Upper lobe of right lung (tissue), 1 donor: ENCODE data around the gene SLC23A1. TPM values are rescaled to one million over a fixed set of nuclear protein-coding genes. Genes with fewer than 3 reads are reported as not detected.

Experiments used
- ATAC-seq: fragments of 200-7000 bp; cut with Tn5 transposase; one replicate; pipeline ENCODE4 v1.9.1; 2020; ENCODE audit warnings: mild to moderate bottlenecking, moderate library complexity
- DNase-seq: peaks from one replicate; pipeline ENCODE4 v3.0.0-alpha.2; 2020
- H3K27ac ChIP-seq: fragments of 200-600 bp; one replicate; pipeline ENCODE4 v1.8.0; 2022
- H3K27me3 ChIP-seq: fragments of 200-600 bp; one replicate; pipeline ENCODE4 v1.8.0; 2022; ENCODE audit warnings: mild to moderate bottlenecking
- H3K36me3 ChIP-seq: fragments of 200-600 bp; one replicate; pipeline ENCODE4 v1.8.0; 2022
- H3K4me1 ChIP-seq: fragments of 200-600 bp; one replicate; pipeline ENCODE4 v1.8.0; 2022
- H3K4me3 ChIP-seq: fragments of 200-600 bp; one replicate; pipeline ENCODE4 v1.8.0; 2022; ENCODE audit warnings: mild to moderate bottlenecking
- H3K9me3 ChIP-seq: fragments of 200-600 bp; one replicate; pipeline ENCODE4 v1.8.0; 2022
- intact Hi-C: fragments of 100-400 bp; cut with DNase I; formaldehyde crosslinking; loops from one replicate; pipeline ENCODE4 v1.11.0; 2022
- long read RNA-seq: library from polyadenylated mRNA; unstranded; transcript quantifications from one replicate; pipeline ENCODE4 v2.0.0, GENCODE V29; 2021
- total RNA-seq: library from RNA; stranded (reverse); fragmentation: NEBNext Ultra II Directional; extraction: Animal tissue kit (Norgen Biotek cat#: 25700); gene quantifications from one replicate; pipeline ENCODE4 v1.2.1, GENCODE V29; 2021
- TF ChIP-seq, protein P1 (sequence below): fragments of 200-600 bp; IDR thresholded peaks from one replicate; pipeline ENCODE4 v1.8.0; 2022; ENCODE audit warnings: antibody characterized with exemption
- donor health status: DM: no; HTN: yes; CAD: no; lungs with severe emphysema.

The SLC23A1 gene
- not detected for total RNA-seq
- long read RNA-seq = 0 reads

DNA sequence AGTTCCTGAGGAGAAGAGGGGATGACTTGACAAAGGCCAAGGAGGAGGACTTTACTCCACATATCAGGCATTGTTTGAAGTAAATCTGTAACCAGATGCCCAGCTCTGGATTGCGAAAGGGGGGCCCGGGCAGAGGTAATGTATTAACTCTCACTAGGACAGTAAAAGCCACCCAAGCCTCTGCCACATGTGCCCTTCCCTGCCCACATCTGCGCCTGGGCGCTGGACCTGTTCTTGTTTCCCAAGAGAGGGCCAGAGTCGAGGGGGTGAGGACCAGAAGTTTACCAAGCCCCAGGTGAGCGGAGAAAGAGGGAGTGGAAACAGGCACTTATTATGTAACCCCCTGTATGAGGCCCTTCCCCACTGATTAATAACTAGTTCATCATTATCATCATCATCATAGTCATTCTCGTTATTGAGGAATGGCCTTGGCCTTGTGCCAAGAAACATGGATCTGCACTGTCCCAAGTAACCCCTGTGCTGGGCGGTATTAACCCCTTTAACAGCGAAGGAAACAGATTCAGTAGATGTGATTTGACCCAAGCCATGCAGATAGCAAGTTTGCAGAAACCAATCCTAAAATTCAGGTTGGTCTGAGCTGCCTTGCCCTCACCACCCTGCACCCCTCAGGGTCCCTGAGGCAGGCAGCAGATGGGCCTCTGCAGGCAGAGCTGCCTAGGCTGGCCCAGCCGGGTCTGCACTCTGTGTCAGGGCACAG lies at the start of gene SLC23A1:
TSS of gene SLC23A1 (minus strand) at position 23 of the 718 bp plus-strand sequence. CDS start 44 bp downstream, outside the sequence.
- Histone ChIP-seq H3K4me1 (peaks cover 6% of the 10 kb centered on the region), H3K9me3 (no peaks in the 10 kb centered on the region), H3K27me3 (no peaks in the 10 kb centered on the region), H3K36me3 (no peaks in the 10 kb centered on the region), H3K27ac (no peak within 1 kb of the TSS), H3K4me3 (no peak within 1 kb of the TSS)
- ATAC-seq (no peak), DNase-seq (peak; percentile 58)
- TF ChIP-seq, protein P1, sequence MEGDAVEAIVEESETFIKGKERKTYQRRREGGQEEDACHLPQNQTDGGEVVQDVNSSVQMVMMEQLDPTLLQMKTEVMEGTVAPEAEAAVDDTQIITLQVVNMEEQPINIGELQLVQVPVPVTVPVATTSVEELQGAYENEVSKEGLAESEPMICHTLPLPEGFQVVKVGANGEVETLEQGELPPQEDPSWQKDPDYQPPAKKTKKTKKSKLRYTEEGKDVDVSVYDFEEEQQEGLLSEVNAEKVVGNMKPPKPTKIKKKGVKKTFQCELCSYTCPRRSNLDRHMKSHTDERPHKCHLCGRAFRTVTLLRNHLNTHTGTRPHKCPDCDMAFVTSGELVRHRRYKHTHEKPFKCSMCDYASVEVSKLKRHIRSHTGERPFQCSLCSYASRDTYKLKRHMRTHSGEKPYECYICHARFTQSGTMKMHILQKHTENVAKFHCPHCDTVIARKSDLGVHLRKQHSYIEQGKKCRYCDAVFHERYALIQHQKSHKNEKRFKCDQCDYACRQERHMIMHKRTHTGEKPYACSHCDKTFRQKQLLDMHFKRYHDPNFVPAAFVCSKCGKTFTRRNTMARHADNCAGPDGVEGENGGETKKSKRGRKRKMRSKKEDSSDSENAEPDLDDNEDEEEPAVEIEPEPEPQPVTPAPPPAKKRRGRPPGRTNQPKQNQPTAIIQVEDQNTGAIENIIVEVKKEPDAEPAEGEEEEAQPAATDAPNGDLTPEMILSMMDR = no peak
- intact Hi-C loops = no loop called here

DNA sequence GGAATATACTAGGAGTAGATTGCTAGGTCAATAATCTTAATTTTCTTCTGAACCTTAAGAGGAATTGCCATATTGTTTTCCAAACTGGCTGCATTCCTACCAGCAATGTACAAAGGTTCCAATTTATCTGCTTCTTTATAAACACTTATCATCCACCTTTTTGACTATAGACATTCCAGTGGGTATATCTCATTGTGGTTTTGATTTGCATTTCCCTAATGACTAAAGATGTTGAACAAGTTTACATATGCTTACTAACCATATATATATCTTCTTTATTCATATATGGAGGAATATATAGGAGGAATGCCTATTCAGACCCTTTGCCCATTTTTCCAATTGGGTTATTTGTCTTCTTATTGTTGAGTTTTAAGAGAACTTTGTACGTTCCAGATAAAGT lies 48.6 kb upstream of the SLC23A1 start:
- Histone ChIP-seq H3K27ac (no peak overlapping the region), H3K36me3 (peaks cover 12% of the 10 kb centered on the region), H3K4me3 (no peak overlapping the region), H3K9me3 (no peaks in the 10 kb centered on the region), H3K4me1 (no peaks in the 10 kb centered on the region), H3K27me3 (no peaks in the 10 kb centered on the region)
- intact Hi-C loops = no loop called here
- TF ChIP-seq, protein P1 = no peak
- ATAC-seq (no peak), DNase-seq (no peak)

DNA sequence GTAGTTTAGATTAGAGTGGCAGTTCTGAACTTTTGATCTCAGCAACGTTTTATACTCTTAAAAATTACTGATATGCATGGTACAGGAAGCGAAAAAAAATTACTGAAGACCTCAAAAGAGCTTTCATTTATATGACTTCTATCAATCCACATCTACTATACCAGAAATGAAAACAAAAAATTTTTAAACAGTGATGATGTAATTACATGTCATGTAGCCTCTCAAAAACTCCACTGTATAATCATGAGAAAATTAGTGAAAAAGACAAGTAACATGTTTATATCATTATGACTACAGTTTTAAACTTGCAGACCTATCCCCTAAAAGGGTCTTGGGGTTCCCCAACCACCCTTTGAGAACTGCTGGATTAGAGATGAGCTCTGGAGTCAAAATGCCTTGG lies 46.9 kb upstream of the SLC23A1 start:
- no peaks in the 10 kb centered on the region for H3K9me3 ChIP-seq
- intact Hi-C loops = no loop called here
- TF ChIP-seq, protein P1 = no peak
- H3K4me1 ChIP-seq = no peaks in the 10 kb centered on the region
- H3K4me3 ChIP-seq = no peak overlapping the region
- DNase-seq (no peak), ATAC-seq (no peak)
- no peaks in the 10 kb centered on the region for H3K27me3 ChIP-seq
- H3K36me3 ChIP-seq = peaks cover 24% of the 10 kb centered on the region
- no peak overlapping the region for H3K27ac ChIP-seq

DNA sequence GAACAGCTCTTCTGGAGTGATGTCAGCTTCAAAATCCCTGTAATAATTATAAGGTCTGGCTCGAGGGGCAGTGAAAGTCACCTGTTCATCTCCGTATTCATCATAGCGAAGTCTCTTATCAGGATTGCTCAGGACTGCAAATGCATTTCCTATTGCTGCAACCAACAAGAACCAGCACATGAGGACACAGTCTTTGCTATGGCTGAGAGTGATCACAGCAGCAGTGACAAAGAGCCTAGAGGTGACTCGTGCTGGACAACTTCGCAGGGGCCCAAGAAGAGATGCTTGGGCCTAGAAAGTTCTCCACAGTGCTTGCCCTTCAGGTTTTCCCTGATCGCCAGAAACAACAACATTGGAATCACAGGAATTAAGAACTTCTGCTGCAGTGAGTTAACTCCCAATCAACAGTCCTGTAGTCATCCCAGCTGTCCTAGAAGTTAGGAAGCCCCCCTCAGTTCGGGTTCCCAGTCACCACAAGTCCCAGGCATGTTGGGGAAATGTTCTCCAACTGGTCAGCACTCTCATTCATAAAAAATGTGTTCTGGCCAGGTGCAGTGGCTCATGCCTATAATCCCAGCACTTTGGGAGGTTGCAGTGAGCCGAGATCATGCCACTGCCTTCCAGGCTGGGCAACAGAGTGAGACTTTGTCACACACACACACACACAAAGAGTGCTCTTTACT lies 43.2 kb upstream of the SLC23A1 start:
- H3K4me1 ChIP-seq = no peaks in the 10 kb centered on the region
- H3K4me3 ChIP-seq = no peak overlapping the region
- no peaks in the 10 kb centered on the region for H3K27me3 ChIP-seq
- TF ChIP-seq, protein P1 = no peak
- no peak for DNase-seq
- no peak overlapping the region for H3K27ac ChIP-seq
- H3K9me3 ChIP-seq = no peaks in the 10 kb centered on the region
- intact Hi-C loops = no loop called here
- no peak for ATAC-seq
- peaks cover 41% of the 10 kb centered on the region for H3K36me3 ChIP-seq

DNA sequence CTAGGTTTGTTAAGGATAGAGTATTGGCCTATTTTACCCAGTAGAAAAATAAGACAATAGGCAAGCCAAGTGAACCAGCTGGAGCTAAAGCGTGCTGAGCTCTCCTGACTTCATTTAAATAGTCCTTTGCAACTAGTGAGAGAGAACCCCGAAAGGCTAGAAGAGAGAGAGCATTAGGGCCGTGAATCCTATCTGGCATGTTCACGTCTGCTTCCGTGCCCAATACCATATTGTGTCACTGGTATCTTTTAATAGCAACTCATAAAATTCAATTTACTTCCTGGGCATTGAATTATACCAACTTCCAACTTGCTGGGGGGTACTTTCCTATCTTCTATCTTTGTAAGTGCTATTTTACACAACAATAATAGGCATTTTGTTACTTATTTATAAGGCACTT lies 42.4 kb upstream of the SLC23A1 start:
- TF ChIP-seq, protein P1 = no peak
- H3K27me3 ChIP-seq = no peaks in the 10 kb centered on the region
- DNase-seq = no peak
- H3K9me3 ChIP-seq = no peaks in the 10 kb centered on the region
- intact Hi-C loops = no loop called here
- no peak overlapping the region for H3K4me3 ChIP-seq
- no peaks in the 10 kb centered on the region for H3K4me1 ChIP-seq
- peaks cover 44% of the 10 kb centered on the region for H3K36me3 ChIP-seq
- ATAC-seq = no peak
- H3K27ac ChIP-seq = no peak overlapping the region
